Esophagus squamous epithelium (tissue), 4 donors: ENCODE results near the gene PKMYT1.

Source experiments
- POLR2A ChIP-seq, 4 donors: fragments of 450-650 bp; IDR thresholded peaks; one replicate each; pipeline ENCODE4 v1.6.1; 2017; ENCODE audit warnings: antibody characterized with exemption in 4 of 4, mild to moderate bottlenecking in 4 of 4, moderate library complexity in 3 of 4
- TF ChIP-seq, protein P1 (sequence below), 6 experiments: fragments of 450-650 bp in 4 of 6; fragments of 200-600 bp in 2 of 6; sonication (generic) in 2 of 6; IDR thresholded peaks; one replicate each; pipeline ENCODE4 v1.5.1; 2016 to 2019; ENCODE audit warnings: antibody characterized with exemption in 6 of 6, mild to moderate bottlenecking in 4 of 6, moderate library complexity in 4 of 6

- TF ChIP-seq, protein P1, sequence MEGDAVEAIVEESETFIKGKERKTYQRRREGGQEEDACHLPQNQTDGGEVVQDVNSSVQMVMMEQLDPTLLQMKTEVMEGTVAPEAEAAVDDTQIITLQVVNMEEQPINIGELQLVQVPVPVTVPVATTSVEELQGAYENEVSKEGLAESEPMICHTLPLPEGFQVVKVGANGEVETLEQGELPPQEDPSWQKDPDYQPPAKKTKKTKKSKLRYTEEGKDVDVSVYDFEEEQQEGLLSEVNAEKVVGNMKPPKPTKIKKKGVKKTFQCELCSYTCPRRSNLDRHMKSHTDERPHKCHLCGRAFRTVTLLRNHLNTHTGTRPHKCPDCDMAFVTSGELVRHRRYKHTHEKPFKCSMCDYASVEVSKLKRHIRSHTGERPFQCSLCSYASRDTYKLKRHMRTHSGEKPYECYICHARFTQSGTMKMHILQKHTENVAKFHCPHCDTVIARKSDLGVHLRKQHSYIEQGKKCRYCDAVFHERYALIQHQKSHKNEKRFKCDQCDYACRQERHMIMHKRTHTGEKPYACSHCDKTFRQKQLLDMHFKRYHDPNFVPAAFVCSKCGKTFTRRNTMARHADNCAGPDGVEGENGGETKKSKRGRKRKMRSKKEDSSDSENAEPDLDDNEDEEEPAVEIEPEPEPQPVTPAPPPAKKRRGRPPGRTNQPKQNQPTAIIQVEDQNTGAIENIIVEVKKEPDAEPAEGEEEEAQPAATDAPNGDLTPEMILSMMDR (IDR thresholded peaks at IDR 0.05) = no peak
- TF ChIP-seq POLR2A (IDR thresholded peaks at IDR 0.05) = no peak
These were observed 12.5 kb downstream of the PKMYT1 start for GRCh38 chr16:2967721-2968161.
